WTC11 (cell line): ENCODE results near the gene VCL.

Experiments
- ATF6 ChIP-seq: sonication (generic); formaldehyde crosslinking; IDR thresholded peaks from 2 replicates; pipeline ENCODE4 v1.8.1; 2023; ENCODE audit warnings: mild to moderate bottlenecking, missing genetic modification reagents
- CREM ChIP-seq: sonication (generic); formaldehyde crosslinking; IDR thresholded peaks from 2 replicates; pipeline ENCODE4 v1.8.1; 2022; ENCODE audit warnings: mild to moderate bottlenecking, missing genetic modification reagents, moderate library complexity
- CTCF ChIP-seq: fragments of 200-600 bp; IDR thresholded peaks from 2 replicates; pipeline ENCODE4 v1.8.0; 2022; ENCODE audit warnings: antibody characterized with exemption
- ESRRA ChIP-seq: sonication (generic); formaldehyde crosslinking; IDR thresholded peaks from 2 replicates; pipeline ENCODE4 v1.8.1; 2022; ENCODE audit warnings: mild to moderate bottlenecking, missing genetic modification reagents, borderline replicate concordance
- ETV6 ChIP-seq: sonication (generic); formaldehyde crosslinking; IDR thresholded peaks from 2 replicates; pipeline ENCODE4 v1.8.1; 2022; ENCODE audit warnings: mild to moderate bottlenecking, missing genetic modification reagents
- FOXJ3 ChIP-seq: sonication (generic); formaldehyde crosslinking; IDR thresholded peaks from 2 replicates; pipeline ENCODE4 v1.9.0; 2021; ENCODE audit warnings: missing genetic modification reagents, mild to moderate bottlenecking, borderline replicate concordance
- MAX ChIP-seq: sonication (generic); formaldehyde crosslinking; IDR thresholded peaks from 2 replicates; pipeline ENCODE4 v1.8.0; 2022; ENCODE audit warnings: mild to moderate bottlenecking, missing genetic modification reagents
- NFYB ChIP-seq: sonication (generic); formaldehyde crosslinking; conservative IDR thresholded peaks from 2 replicates; pipeline ENCODE4 v1.8.0; 2022; ENCODE audit warnings: low read depth, missing genetic modification reagents
- NR1H2 ChIP-seq: sonication (generic); formaldehyde crosslinking; IDR thresholded peaks from 2 replicates; pipeline ENCODE4 v1.9.0; 2021; ENCODE audit warnings: mild to moderate bottlenecking, moderate library complexity, missing genetic modification reagents
- PRDM15 ChIP-seq: sonication (generic); formaldehyde crosslinking; IDR thresholded peaks from 2 replicates; pipeline ENCODE4 v1.8.0; 2022; ENCODE audit warnings: missing genetic modification reagents
- TEAD4 ChIP-seq: sonication (generic); formaldehyde crosslinking; IDR thresholded peaks from 2 replicates; pipeline ENCODE4 v1.8.0; 2022; ENCODE audit warnings: mild to moderate bottlenecking, missing genetic modification reagents
- USF2 ChIP-seq: sonication (generic); formaldehyde crosslinking; IDR thresholded peaks from 2 replicates; pipeline ENCODE4 v1.8.1; 2023; ENCODE audit warnings: mild to moderate bottlenecking, missing genetic modification reagents, moderate library complexity
- ZNF232 ChIP-seq: sonication (generic); formaldehyde crosslinking; IDR thresholded peaks from 2 replicates; pipeline ENCODE4 v1.8.0; 2022; ENCODE audit warnings: mild to moderate bottlenecking, missing genetic modification reagents
- ZNF425 ChIP-seq: fragments of 250-450 bp; sonication (Bioruptor Pico); conservative IDR thresholded peaks from 2 replicates; pipeline ENCODE4 v1.9.0; 2021; ENCODE audit warnings: mild to moderate bottlenecking

- TF ChIP-seq TEAD4, result no peak
- no peak for TF ChIP-seq CTCF
- no peak for TF ChIP-seq USF2
- no peak for TF ChIP-seq FOXJ3 (CRISPR knock-in tag)
- TF ChIP-seq ATF6 (CRISPR knock-in tag), result no peak
- no peak for TF ChIP-seq CREM (CRISPR knock-in tag)
- TF ChIP-seq MAX, result no peak
- TF ChIP-seq ESRRA (CRISPR knock-in tag), result no peak
- no peak for TF ChIP-seq ETV6 (CRISPR knock-in tag)
- TF ChIP-seq PRDM15 (CRISPR knock-in tag), result no peak
- no peak for TF ChIP-seq NFYB (CRISPR knock-in tag)
- TF ChIP-seq ZNF425 (CRISPR knock-in tag), result no peak
- no peak for TF ChIP-seq NR1H2 (CRISPR knock-in tag)
- no peak for TF ChIP-seq ZNF232
Observed at GRCh38 chr10:73975388-73975787, 22.5 kb upstream of the VCL start.
